Stimulated activated naive CD8-positive, alpha-beta T cell treated with anti-CD3 and anti-CD28 coated beads, Interleukin-15, Interleukin-2, amounts not matched to agents 100 ng/mL and 50 ng/mL, for 24 hours (primary cell): ENCODE measurements around the gene SLC6A8.

Source experiments
- H3K27ac Mint-ChIP-seq: one replicate; pipeline ENCODE4 v1.8.0; 2021; ENCODE audit warnings: mild to moderate bottlenecking, mixed read lengths
- H3K27me3 Mint-ChIP-seq: one replicate; pipeline ENCODE4 v1.8.0; 2021; ENCODE audit warnings: mixed read lengths
- H3K36me3 Mint-ChIP-seq: one replicate; pipeline ENCODE4 v1.8.0; 2021; ENCODE audit warnings: low read depth, mixed read lengths
- H3K4me1 Mint-ChIP-seq: one replicate; pipeline ENCODE4 v1.8.0; 2021; ENCODE audit warnings: low read depth, mixed read lengths
- H3K4me3 Mint-ChIP-seq: one replicate; pipeline ENCODE4 v1.8.0; 2021; ENCODE audit warnings: mild to moderate bottlenecking, mixed read lengths
- H3K9me3 Mint-ChIP-seq: one replicate; pipeline ENCODE4 v1.8.0; 2021; ENCODE audit warnings: mixed read lengths

The SLC6A8 gene

DNA sequence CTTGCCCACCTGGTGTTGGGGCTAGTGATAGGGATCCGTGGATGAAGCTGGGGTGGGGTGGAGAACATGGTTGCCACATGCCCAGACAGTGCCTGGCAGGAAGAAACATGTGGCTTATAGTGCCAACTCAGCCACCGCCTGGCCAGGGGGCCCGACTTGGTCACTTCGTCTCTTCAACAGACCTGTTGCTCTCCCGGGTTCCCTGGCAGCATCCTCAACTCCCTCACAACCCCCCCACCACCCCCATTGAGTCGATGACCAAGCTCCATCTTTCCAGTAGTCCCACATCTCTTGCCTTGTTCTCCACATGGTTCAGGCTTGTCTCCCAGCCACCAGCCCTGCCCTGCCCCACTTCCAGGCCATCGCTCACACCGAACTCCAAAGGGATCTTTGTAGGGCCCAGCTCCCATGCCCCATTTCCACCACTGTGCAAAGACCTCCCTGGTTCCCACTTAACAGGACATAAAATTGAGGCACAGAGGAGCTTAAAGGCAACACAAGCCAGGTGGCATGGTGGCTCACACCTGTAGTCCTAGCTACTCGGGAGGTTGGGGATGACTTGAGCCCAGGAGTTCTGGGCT lies 21.9 kb upstream of the SLC6A8 start:
- Mint-ChIP-seq H3K9me3 (no peaks in the 10 kb centered on the region), H3K4me1 (no peaks in the 10 kb centered on the region), H3K4me3 (no peak overlapping the region), H3K27ac (no peak overlapping the region), H3K27me3 (peaks cover 16% of the 10 kb centered on the region), H3K36me3 (no peaks in the 10 kb centered on the region)

DNA sequence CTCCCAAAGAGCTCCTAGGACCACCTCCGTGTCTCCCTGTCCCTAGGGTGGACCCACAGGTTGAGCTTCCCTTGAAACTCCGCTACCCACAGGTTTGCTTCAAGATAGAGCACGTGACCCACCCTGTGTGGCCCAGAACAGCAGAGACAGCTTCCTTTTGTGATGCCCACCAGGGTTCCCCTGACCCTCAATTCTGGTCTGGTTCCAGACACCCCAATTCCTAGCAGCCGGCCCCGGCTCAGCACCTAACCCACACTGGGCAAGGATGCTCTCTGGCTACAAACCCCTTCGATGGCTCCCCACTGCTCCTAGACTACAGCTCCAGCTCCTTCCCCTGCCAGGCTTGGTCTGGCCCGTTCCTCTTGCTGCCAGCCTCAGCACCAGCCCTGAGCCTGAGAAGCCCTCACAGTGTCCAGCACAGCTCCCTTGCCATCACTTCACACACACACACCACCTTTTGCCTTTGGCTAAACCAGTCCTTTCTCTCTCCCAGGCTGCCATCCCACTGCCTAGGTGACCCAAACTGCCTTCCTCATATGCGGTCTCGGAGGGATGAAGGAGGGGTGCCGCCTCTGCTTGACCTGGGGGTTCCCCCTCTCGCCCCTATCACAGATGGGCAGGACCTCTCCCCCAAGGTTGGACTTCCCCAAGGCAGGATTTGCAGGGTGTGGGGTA lies 20.3 kb upstream of the SLC6A8 start:
- no peak overlapping the region for H3K27ac Mint-ChIP-seq
- no peaks in the 10 kb centered on the region for H3K9me3 Mint-ChIP-seq
- H3K4me3 Mint-ChIP-seq = peak overlapping the region; percentile 65
- H3K27me3 Mint-ChIP-seq = peaks cover 8% of the 10 kb centered on the region
- H3K4me1 Mint-ChIP-seq = no peaks in the 10 kb centered on the region
- H3K36me3 Mint-ChIP-seq = no peaks in the 10 kb centered on the region

DNA sequence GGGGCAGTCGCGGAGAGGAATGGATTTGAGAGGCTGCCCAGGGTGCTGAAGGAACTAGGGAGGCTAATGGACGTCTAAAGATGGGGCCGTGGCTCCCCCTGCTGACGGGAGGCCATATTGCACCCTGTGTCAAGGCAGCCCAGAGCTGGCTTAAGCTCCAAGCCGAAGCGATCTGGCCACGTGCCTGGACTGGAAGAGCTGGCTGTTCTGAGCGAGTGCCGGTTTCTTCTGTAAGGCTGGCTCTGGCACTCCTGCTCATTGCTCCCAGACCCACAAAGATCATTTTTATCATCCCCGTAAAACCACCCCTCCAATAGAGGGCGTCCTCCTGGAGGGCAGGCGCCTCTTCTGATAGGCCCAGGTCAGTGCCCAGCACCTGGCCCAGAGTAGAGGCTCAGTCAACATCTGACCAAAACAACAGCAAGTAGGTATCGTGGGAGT lies 19.8 kb upstream of the SLC6A8 start:
- Mint-ChIP-seq H3K4me3 (peak overlapping the region; percentile 65), H3K9me3 (no peaks in the 10 kb centered on the region), H3K27me3 (peaks cover 9% of the 10 kb centered on the region), H3K36me3 (no peaks in the 10 kb centered on the region), H3K27ac (no peak overlapping the region), H3K4me1 (peaks cover 4% of the 10 kb centered on the region)

DNA sequence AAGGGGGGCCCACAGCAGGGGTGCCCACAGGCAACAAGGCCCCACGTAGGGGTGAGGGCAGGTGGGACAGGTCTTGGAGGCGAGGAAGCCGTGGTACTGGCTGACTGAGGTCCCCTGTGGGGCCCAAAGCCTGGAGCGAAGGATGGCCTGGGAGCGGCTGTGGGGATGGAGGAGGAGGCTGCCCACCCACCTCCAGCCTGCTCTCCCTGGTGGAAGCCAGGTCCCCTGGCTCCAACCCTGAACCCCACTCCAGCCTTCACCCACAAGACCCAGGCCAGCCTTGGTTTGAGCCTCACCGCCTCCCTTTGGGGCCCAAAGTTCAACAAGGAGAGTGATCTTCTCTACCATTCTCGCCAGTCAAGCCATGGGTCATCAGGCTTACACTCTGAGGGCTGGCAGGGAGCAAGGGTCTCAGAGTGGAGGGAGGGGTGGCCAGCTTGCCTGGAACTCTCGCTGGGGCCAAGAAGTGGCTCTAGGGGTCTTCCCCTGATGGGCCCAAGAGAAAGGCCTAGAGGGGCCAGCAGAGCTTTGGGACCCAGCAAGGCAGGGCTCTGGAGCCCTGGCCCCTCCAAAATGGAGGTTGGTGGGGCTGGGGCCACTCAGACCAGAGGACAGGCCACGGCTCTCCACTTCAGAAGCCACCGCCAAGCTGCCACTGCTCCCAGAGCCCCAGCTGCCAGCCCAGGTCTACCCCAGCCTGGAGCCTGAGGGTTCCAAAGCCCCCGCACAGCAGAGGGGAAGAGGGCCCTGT lies 19.1 kb upstream of the SLC6A8 start:
- Mint-ChIP-seq H3K27me3 (peaks cover 9% of the 10 kb centered on the region), H3K27ac (no peak overlapping the region), H3K4me3 (no peak overlapping the region), H3K4me1 (peaks cover 4% of the 10 kb centered on the region), H3K36me3 (no peaks in the 10 kb centered on the region), H3K9me3 (no peaks in the 10 kb centered on the region)

DNA sequence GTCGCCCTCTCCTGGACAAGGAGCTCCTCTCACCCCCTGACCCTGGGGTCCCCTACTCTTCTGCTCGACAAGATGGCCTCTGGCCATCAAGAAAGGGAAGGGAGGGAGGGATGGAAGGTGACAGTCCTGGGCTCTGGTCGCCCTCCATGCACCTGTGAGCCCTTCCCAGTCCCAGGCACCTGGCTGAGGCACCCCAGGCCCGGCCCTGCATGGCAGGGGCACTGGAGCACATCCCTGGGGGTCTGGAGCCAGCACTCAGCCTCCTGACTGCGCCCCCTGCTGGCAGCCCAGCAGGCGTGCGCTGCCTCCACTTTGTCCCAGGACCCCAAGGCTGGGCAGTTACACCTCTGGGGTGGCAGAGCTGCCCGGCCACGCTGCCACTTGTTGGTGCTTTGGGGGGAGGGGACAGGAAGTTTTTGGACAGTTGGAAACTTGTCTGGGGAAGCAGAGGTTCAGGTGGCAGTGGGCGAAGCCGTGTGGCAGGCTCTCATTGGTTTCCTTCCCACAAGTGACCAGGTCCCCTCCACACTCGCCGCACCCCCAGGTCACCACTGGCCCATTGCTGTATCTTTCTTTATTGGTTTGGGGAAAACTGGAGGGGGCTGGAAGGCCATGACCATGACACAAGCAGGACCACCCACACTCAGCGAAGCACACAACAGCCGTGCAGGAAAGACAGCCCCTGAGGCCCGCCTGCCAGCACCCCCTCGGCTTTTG lies 18.4 kb upstream of the SLC6A8 start:
- Mint-ChIP-seq H3K9me3 (no peaks in the 10 kb centered on the region), H3K27ac (no peak overlapping the region), H3K4me1 (peaks cover 8% of the 10 kb centered on the region), H3K27me3 (peaks cover 14% of the 10 kb centered on the region), H3K36me3 (no peaks in the 10 kb centered on the region), H3K4me3 (no peak overlapping the region)

DNA sequence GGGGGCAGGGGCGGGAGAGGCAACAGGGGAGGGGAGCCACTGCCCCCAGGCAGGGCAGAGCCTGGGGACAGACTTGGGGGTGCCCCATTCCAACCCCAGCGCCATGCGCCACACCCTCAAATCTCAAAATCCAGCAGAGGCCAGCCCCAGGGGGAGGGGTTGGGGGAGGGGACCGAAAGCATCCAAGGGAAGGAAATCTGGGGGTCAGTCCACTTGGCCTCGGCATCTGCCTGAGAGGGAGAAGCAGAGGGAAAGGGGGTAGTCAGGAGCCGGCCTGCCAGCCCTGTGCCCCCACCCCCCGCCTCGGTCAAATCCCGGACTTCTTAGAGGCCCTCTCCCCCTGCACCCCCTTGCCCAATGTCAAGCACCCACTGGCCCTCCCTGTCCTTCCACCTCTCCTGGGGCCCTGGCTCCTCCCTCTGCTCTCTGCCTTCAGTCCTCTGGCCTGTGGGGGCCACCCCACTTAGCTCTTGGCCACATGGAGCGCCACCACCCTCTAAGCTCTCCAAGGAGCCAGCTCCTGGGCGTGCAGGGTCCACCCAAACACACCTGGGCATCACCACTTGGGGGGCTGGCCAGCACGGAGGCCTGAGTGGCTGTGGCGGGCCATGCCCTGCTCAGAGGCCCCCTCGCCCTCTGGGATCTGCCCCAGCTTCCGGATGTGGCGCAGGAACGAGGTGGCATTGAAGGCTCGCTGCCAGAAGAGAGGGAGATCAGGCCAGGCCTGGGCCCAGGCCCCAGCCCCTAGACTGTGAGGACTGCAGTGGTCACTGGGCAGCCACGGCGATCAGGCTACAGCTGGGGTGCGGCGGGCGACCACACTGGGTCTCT lies 17.6 kb upstream of the SLC6A8 start:
- H3K9me3 Mint-ChIP-seq = no peaks in the 10 kb centered on the region
- peaks cover 21% of the 10 kb centered on the region for H3K27me3 Mint-ChIP-seq
- no peak overlapping the region for H3K27ac Mint-ChIP-seq
- H3K4me1 Mint-ChIP-seq = peaks cover 8% of the 10 kb centered on the region
- no peak overlapping the region for H3K4me3 Mint-ChIP-seq
- no peaks in the 10 kb centered on the region for H3K36me3 Mint-ChIP-seq

DNA sequence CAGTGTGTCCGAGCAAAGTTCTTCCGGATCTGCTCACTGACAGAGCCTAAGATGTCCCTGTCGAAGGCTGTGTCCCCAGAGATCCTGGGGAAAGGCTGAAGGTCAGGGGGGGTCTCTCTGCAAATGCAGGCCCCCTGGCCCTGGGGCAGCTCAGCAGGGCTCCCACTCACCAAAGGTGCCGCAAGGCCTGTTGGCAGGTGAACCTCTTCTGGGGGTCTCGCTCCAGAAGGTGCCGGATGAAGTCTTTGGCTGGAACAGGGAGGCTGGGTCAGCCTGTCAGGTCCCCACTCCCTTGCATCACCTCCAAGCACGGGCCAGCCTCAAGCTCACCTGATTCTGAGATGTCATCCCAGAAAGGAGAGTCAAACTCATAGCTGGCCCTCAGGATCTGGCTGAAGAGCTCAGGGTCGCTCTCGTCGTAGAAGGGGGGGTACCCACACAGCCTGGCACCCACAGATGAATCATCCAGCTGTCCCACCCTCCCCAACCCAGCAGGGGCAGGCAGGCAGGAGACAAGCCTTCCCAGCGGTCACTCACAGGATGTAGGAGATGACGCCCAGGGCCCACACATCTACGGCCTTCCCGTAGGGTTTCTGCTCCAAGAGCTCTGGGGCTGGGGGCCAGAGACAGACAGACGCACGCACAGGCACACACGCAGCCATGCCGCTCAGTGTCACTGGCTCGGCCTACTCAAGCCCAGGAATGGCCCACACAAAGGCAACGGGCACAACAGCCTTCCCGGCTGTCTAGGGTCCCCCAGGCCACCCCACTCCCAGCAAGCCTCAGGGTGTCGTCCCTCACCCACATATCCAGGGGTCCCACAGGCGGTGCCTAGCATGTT lies 16.8 kb upstream of the SLC6A8 start:
- Mint-ChIP-seq H3K27ac (no peak overlapping the region), H3K9me3 (no peaks in the 10 kb centered on the region), H3K4me3 (no peak overlapping the region), H3K27me3 (peaks cover 18% of the 10 kb centered on the region), H3K4me1 (peaks cover 8% of the 10 kb centered on the region), H3K36me3 (no peaks in the 10 kb centered on the region)

DNA sequence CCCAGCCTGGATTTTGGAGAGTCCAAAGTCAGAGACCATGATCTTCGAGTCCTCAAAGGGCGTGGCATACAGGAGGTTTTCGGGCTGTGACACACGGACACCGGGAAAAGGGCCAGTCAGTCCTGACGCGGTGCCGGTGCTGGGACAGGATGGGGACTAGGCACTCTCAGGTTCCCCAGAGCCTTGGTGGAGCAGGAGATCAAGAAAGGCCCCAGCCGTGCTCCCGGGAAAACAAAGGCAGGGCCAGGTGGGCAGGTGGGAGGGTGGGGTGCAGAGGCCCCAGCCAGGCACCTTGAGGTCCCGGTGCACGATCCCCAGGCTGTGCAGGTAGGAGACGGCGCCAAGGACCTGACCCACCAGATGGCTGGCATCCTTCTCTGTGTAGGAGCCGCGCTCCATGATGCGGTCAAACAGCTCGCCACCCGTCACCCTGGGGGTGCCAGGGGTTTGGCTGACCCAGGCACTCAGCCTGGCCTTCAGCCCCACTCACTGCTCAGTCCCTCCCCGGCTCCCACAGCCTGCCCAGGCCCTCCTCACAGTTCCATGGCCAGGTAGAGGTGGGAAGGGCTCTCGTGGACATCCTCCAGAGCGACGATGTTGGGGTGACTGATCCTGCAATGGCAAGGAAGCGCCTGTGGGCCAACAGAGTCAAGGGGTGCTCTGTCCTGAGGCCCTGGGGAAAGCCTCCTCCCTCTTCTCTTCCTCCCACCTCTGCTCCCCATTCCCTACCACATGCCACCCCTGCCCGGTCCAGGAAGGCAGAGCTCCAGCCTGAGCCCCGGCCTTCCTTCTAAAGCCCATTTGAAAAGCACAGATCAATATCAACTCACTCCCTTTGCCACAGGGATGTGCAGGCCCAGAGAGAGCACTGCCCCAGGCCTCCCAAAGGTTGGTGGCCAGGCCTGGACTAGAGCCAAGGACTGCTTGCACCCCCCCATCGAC lies 15.9 kb upstream of the SLC6A8 start:
- H3K27ac Mint-ChIP-seq = no peak overlapping the region
- H3K4me1 Mint-ChIP-seq = peaks cover 8% of the 10 kb centered on the region
- H3K27me3 Mint-ChIP-seq = peaks cover 18% of the 10 kb centered on the region
- no peaks in the 10 kb centered on the region for H3K9me3 Mint-ChIP-seq
- no peak overlapping the region for H3K4me3 Mint-ChIP-seq
- H3K36me3 Mint-ChIP-seq = no peaks in the 10 kb centered on the region

DNA sequence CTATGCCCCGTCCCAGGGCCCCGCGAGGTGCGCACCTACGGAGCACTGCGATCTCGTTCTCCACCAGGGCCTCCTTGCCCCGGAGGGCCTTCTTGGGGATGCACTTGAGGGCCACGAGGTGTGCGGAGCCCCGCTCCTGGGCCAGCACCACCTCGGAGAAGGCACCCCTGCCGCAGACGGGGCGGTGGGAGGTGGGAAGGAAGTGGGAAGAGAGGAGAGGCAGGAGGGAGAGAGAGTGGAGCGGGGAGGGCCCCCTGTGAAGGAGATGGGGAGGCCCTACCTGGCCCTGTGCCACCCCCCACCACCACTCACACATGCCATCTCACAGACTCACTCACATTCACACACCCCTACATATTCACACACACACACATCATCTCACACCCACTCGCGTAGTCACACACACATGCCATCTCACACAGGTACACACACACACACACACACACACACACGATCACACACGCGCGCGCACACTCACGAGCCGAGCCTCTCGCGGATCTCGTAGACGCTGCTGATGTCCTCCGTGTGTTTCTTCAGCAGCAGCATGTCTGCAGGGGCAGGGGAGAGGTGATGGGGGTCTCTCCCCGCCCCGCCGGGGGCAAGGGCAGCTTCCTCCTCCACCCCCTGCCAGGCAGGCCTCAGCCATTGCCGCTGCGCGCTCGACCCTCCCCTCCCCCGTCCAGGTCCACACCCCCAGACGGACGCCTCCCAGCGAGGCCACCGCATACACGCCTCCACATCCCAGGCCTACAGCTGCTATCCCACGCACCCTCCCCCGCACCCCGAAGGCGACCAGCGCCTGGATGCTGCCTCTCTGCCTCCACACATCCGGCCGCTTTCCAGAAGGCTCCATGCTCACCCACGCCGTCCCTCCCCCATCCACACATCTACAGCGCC lies 14.9 kb upstream of the SLC6A8 start:
- Mint-ChIP-seq H3K36me3 (no peaks in the 10 kb centered on the region), H3K27me3 (peaks cover 18% of the 10 kb centered on the region), H3K4me3 (no peak overlapping the region), H3K9me3 (no peaks in the 10 kb centered on the region), H3K4me1 (peaks cover 8% of the 10 kb centered on the region), H3K27ac (no peak overlapping the region)

DNA sequence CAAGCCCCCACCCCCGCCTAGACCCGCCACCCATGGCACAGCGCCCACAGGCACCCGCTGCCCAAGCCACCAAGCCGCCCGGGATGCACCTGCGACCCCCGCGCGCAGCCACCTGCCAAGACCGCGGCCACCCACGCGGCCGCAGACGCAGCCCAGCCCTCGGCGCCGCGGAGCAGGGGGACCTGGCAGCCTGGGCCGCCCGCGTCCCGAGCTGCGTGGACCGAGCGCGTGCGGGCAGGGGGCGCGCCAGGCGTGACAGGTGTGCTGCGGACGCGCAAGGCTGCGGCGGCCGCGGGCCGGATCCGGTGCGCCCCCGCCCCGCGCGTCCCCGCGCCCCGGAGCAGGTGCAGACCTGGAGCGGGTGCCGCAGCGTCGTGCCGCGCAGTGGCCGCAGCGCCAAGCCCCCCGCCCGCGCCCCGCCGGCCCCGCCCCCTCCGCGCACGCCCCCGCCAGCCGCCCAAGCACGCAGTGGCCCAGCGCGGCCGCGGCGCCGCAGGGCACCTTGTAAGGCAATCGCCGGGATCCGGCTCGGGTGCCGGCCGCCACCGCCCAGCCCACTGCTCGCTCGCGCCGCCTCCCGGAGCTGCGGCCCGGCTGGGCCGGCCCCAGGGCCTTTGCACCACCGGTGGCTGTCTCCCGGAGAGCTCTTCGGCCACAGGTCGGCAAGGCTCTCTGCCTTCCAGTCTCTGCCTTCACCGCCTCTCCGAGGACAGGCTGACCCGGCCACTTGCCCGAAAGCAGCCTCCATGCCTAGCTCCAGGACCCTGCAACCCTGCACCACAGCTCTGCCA lies 14.1 kb upstream of the SLC6A8 start, which contains the start of gene PNCK:
TSS of gene PNCK (minus strand) at position 386 of the 791 bp plus-strand sequence. CDS start 737 bp downstream, outside the sequence.
- H3K36me3 Mint-ChIP-seq = no peaks in the 10 kb centered on the region
- H3K27ac Mint-ChIP-seq = no peak within 1 kb of the TSS
- H3K27me3 Mint-ChIP-seq = peaks cover 18% of the 10 kb centered on the region
- peaks cover 8% of the 10 kb centered on the region for H3K4me1 Mint-ChIP-seq
- H3K9me3 Mint-ChIP-seq = no peaks in the 10 kb centered on the region
- H3K4me3 Mint-ChIP-seq = peak within 1 kb of the TSS; percentile 3

DNA sequence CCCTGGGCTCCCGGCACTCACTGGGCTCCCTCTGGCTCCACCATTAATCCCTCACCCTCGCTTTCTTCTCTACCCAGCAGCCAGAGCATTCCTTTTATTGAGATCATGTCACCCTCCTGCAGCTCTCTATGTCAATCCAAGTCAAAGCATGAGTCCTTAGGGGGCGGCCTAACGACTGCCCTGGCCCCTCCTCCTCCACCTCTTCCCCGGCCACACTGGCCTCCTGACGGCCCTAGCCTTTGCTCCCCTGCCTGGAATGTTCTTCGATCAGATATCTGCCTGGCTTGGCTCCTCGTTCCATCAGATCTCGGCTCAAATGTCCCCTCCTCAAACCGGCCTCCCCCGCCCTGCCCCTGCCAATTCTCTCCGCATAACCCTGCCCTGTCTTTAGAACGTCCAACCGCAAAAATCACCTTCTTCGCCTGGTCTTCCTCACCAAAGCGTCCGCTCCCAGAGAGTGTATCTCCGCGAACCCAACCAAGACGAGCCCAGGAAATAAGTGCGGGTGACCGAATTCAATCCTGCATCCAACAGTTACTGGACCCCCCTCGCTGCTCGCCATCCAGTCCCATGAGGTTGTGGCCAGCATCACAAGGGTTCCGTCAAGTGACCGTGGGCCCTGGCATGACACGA lies 13.4 kb upstream of the SLC6A8 start:
- no peaks in the 10 kb centered on the region for H3K9me3 Mint-ChIP-seq

More for the DNA sequence above, 13.4 kb upstream of the SLC6A8 start:
- Mint-ChIP-seq H3K27ac (no peak overlapping the region), H3K36me3 (no peaks in the 10 kb centered on the region), H3K4me1 (peaks cover 8% of the 10 kb centered on the region), H3K4me3 (peak overlapping the region; percentile 3), H3K27me3 (peaks cover 18% of the 10 kb centered on the region)
